ENCODE measurements around the gene RIT2. TPM values are rescaled to one million over a fixed set of nuclear protein-coding genes. Genes with fewer than 3 reads are reported as not detected.

Gene RIT2
- total RNA-seq, 1 donor from 2014 or later: not detected

DNA sequence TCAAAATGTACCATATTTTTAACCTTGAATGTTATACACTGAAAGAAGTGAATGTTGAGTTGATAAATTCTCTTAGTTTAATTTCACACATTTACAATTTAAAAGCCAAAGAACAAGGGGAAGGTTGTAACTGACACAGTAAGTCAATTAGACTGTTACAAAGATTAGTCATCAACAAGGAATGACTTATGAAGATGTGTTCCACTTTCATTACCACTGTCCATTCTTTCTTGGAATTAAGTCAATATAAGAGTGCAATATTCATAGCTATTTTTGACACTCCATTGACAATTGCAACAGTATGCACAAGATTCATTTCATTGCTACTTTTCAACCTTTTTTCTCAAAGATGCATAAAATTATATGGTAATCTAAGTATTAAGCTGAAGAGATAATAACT is 291.3 kb downstream of the RIT2 start:
- Histone ChIP-seq H3K27ac (no peak overlapping the region), H3K9me3 (ENCODE audit: low read depth) (no peaks in the 10 kb centered on the region), H3K36me3 (no peaks in the 10 kb centered on the region), H3K27me3 (no peaks in the 10 kb centered on the region), H2AFZ (replicated peaks) (no peak overlapping the region), H3K4me3 (no peak overlapping the region), H4K20me1 (ENCODE audit: low read depth) (no peaks in the 10 kb centered on the region), H3F3A (ENCODE audit: low read depth) (no peaks in the 10 kb centered on the region), H3K4me2 (no peak overlapping the region), H3K9ac (no peak overlapping the region), H3K4me1 (no peaks in the 10 kb centered on the region), H3K79me2 (ENCODE audit: low read depth) (no peaks in the 10 kb centered on the region)
- Mint-ChIP-seq H3K4me1 (peaks cover 4% of the 10 kb centered on the region), H3K27me3 (ENCODE audit: insufficient read depth, low read depth) (peaks cover 2% of the 10 kb centered on the region), H3K36me3 (no peaks in the 10 kb centered on the region), H3K9me3 (peaks cover 3% of the 10 kb centered on the region), H3K27ac (no peak overlapping the region), H3K4me3 (no peak overlapping the region)
- no peak for TF ChIP-seq EZH2 (IDR thresholded peaks at IDR 0.05)
- TF ChIP-seq, protein P1, sequence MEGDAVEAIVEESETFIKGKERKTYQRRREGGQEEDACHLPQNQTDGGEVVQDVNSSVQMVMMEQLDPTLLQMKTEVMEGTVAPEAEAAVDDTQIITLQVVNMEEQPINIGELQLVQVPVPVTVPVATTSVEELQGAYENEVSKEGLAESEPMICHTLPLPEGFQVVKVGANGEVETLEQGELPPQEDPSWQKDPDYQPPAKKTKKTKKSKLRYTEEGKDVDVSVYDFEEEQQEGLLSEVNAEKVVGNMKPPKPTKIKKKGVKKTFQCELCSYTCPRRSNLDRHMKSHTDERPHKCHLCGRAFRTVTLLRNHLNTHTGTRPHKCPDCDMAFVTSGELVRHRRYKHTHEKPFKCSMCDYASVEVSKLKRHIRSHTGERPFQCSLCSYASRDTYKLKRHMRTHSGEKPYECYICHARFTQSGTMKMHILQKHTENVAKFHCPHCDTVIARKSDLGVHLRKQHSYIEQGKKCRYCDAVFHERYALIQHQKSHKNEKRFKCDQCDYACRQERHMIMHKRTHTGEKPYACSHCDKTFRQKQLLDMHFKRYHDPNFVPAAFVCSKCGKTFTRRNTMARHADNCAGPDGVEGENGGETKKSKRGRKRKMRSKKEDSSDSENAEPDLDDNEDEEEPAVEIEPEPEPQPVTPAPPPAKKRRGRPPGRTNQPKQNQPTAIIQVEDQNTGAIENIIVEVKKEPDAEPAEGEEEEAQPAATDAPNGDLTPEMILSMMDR (IDR thresholded peaks at IDR 0.05): no peak
- TF ChIP-seq EZH2phosphoT487 (IDR thresholded peaks at IDR 0.05): no peak
- no peak for DNase-seq (ENCODE audit: low spot score)

DNA sequence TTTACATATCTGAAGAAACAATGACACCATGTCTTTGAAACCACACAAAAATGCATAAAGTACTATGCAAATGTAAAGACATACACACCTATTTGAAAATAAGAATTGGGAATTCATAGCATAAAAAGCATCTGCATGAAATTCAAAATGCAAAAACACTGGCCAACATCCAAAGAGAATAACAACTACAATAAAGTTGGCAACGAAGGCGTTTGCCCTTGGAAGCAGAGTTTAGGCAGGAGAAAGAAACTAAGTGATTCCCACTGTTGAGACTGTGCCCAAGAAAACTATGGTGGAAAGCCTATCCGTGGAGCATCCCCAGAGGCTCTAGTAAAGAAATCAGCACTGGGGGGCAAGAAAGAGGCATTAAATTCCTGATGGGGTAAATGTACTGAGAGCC is 292.8 kb downstream of the RIT2 start:
- H3K36me3 Mint-ChIP-seq: no peaks in the 10 kb centered on the region
- H3K4me1 ChIP-seq: no peaks in the 10 kb centered on the region
- peaks cover 2% of the 10 kb centered on the region for H3K27me3 Mint-ChIP-seq (ENCODE audit: insufficient read depth, low read depth)
- H2AFZ ChIP-seq (replicated peaks): no peak overlapping the region
- H3K79me2 ChIP-seq (ENCODE audit: low read depth): no peaks in the 10 kb centered on the region
- H3K4me1 Mint-ChIP-seq: peaks cover 4% of the 10 kb centered on the region
- no peak overlapping the region for H3K4me3 Mint-ChIP-seq
- H3K9ac ChIP-seq: no peak overlapping the region
- no peak for DNase-seq (ENCODE audit: low spot score)
- no peak overlapping the region for H3K27ac Mint-ChIP-seq
- H3K36me3 ChIP-seq: no peaks in the 10 kb centered on the region
- TF ChIP-seq EZH2 (IDR thresholded peaks at IDR 0.05): no peak
- no peak for TF ChIP-seq EZH2phosphoT487 (IDR thresholded peaks at IDR 0.05)
- TF ChIP-seq, protein P1 (IDR thresholded peaks at IDR 0.05): no peak
- H3K4me2 ChIP-seq: no peak overlapping the region
- no peaks in the 10 kb centered on the region for H3K27me3 ChIP-seq
- H3K9me3 ChIP-seq (ENCODE audit: low read depth): no peaks in the 10 kb centered on the region
- H3K9me3 Mint-ChIP-seq: peaks cover 3% of the 10 kb centered on the region
- no peak overlapping the region for H3K4me3 ChIP-seq
- no peak overlapping the region for H3K27ac ChIP-seq
- H4K20me1 ChIP-seq (ENCODE audit: low read depth): no peaks in the 10 kb centered on the region
- H3F3A ChIP-seq (ENCODE audit: low read depth): no peaks in the 10 kb centered on the region

DNA sequence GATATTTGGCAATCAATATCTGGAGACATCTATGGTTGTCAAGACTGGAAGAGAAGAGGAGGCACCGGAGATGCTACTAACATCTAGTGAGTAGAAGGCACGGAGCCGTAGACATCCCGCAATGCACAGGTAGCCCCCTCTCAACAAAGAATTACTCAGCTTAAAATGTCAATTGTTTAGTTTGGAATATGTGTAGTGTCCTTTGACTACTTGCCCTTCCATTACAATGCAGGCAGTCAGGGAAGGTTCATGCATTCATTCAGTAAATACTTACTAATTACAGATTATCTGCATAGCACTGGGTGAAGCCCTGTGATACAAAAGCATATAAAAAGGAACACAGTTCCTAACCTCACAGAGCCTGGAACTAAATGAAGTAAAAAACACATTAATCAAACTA is 294.0 kb downstream of the RIT2 start:
- Mint-ChIP-seq H3K27ac (no peak overlapping the region), H3K9me3 (no peaks in the 10 kb centered on the region), H3K36me3 (no peaks in the 10 kb centered on the region), H3K27me3 (ENCODE audit: insufficient read depth, low read depth) (peaks cover 2% of the 10 kb centered on the region), H3K4me3 (no peak overlapping the region), H3K4me1 (peaks cover 8% of the 10 kb centered on the region)
- no peaks in the 10 kb centered on the region for H3K79me2 ChIP-seq (ENCODE audit: low read depth)
- H3K9ac ChIP-seq: no peak overlapping the region
- no peak overlapping the region for H3K4me3 ChIP-seq
- H3K36me3 ChIP-seq: no peaks in the 10 kb centered on the region
- H4K20me1 ChIP-seq (ENCODE audit: low read depth): no peaks in the 10 kb centered on the region
- peaks cover 9% of the 10 kb centered on the region for H3K4me1 ChIP-seq
- no peaks in the 10 kb centered on the region for H3F3A ChIP-seq (ENCODE audit: low read depth)
- TF ChIP-seq EZH2phosphoT487 (IDR thresholded peaks at IDR 0.05) (no peak), EZH2 (IDR thresholded peaks at IDR 0.05) (no peak)
- TF ChIP-seq, protein P1 (IDR thresholded peaks at IDR 0.05): no peak
- H3K27ac ChIP-seq: no peak overlapping the region
- H3K9me3 ChIP-seq (ENCODE audit: low read depth): no peaks in the 10 kb centered on the region
- DNase-seq (ENCODE audit: low spot score): no peak
- H3K4me2 ChIP-seq: no peak overlapping the region
- no peaks in the 10 kb centered on the region for H3K27me3 ChIP-seq
- H2AFZ ChIP-seq (replicated peaks): no peak overlapping the region
